SU-DHL-6 (cell line): ENCODE measurements around the gene IP6K2.

Experiments
- H2AFZ ChIP-seq: fragments of 200-600 bp; sonication (generic); 2 replicates; pipeline ENCODE4 v1.6.1; 2014; ENCODE audit warnings: low read depth, mild to moderate bottlenecking, moderate library complexity, mixed read lengths, antibody characterized with exemption, low read length; ENCODE audit not compliant: severe bottlenecking
- H3F3A ChIP-seq: fragments of 200-600 bp; shearing (Covaris generic); 2 replicates; pipeline ENCODE4 v1.6.0; 2016; ENCODE audit warnings: antibody characterized with exemption, mild to moderate bottlenecking; ENCODE audit not compliant: insufficient read depth
- H3K27ac ChIP-seq: fragments of 200-600 bp; sonication (generic); 2 replicates; pipeline ENCODE4 v1.5.1; 2016; ENCODE audit warnings: low read depth, mild to moderate bottlenecking, low read length, moderate library complexity, mixed read lengths
- H3K27me3 ChIP-seq: fragments of 200-600 bp; sonication (generic), shearing (Covaris generic); 2 replicates; pipeline ENCODE4 v1.6.0; 2014; ENCODE audit warnings: mild to moderate bottlenecking, low read length
- H3K36me3 ChIP-seq: fragments of 200-600 bp; sonication (generic); 2 replicates; pipeline ENCODE4 v1.6.1; 2014; ENCODE audit warnings: mild to moderate bottlenecking, low read length, mixed read lengths
- H3K4me2 ChIP-seq: fragments of 300-600, 200-600 bp; shearing (Covaris generic), sonication (generic); 2 replicates; pipeline ENCODE4 v1.6.0; 2014; ENCODE audit warnings: low read length, low read depth, mild to moderate bottlenecking; ENCODE audit not compliant: poor library complexity, severe bottlenecking
- H3K4me3 ChIP-seq: fragments of 200-600 bp; sonication (generic); 2 replicates; pipeline ENCODE4 v1.5.1; 2014; ENCODE audit warnings: antibody characterized with exemption, low read length, mild to moderate bottlenecking, mixed read lengths; ENCODE audit not compliant: insufficient read depth, poor library complexity, severe bottlenecking
- H3K79me2 ChIP-seq: fragments of 200-600 bp; sonication (generic); 2 replicates; pipeline ENCODE4 v1.6.1; 2014; ENCODE audit warnings: mild to moderate bottlenecking, low read length, moderate library complexity; ENCODE audit not compliant: insufficient read depth
- H3K9ac ChIP-seq: fragments of 200-600 bp; sonication (generic); 2 replicates; pipeline ENCODE4 v1.7.0; 2014; ENCODE audit warnings: mild to moderate bottlenecking, low read length
- H3K9me2 ChIP-seq: fragments of 200-600 bp; sonication (generic); replicated peaks from 2 replicates; pipeline ENCODE4 v1.6.1; 2014; ENCODE audit warnings: low read length; ENCODE audit not compliant: insufficient read depth
- H3K9me3 ChIP-seq: fragments of 200-600 bp; sonication (generic); 2 replicates; pipeline ENCODE4 v1.6.1; 2014; ENCODE audit warnings: low read length, mixed read lengths; ENCODE audit not compliant: insufficient read depth
- H4K20me1 ChIP-seq: fragments of 200-600 bp; sonication (generic); 2 replicates; pipeline ENCODE4 v1.6.1; 2014; ENCODE audit warnings: low read depth, mild to moderate bottlenecking, antibody characterized with exemption, low read length, moderate library complexity, mixed read lengths
- EZH2phosphoT487 ChIP-seq: fragments of 200-600 bp; sonication (generic), shearing (Covaris generic); conservative IDR thresholded peaks from 2 replicates; pipeline ENCODE4 v1.6.1; 2018; ENCODE audit warnings: mild to moderate bottlenecking, antibody characterized with exemption, low read length, moderate library complexity, mixed read lengths
- TF ChIP-seq, protein P1 (sequence below): fragments of 200-600 bp; sonication (generic); IDR thresholded peaks from one replicate; pipeline ENCODE4 v1.5.1; 2017; ENCODE audit warnings: antibody characterized with exemption, mild to moderate bottlenecking, low read length, moderate library complexity; ENCODE audit not compliant: insufficient read depth, poor library complexity, severe bottlenecking

The IP6K2 gene

DNA sequence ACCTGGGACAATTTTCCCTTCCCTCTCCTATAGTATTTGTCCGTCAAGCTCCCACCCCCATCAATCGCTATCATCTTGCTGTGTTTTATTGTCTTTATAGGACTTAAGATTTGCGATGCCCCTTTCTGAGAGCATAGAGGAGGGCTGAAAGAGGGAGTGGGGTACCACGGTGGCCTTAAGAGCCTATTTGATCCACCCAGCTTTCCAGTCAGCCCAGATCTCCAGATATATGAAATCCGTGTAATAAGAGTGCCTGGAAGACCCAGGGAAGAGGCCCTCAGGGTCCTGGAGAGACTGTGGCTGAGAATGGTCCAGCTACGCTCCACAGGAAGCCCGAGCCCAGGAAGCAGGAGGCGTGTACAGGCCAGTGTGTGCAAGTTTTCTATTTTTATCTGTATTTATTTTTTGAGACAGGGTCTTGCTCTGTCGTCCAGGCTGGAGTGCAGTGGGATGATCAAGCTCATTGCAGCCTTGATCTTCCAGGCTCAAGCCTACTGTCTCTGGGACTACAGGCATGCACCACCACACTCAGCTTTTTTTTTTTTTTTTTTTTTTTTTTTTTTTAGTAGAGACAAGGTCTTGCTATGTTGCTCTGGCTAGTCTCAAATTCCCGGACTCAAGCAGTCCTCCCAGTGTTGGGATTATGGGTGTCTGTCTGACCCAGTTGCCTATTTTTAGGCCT lies 30.3 kb downstream of the IP6K2 start:
- Histone ChIP-seq H3K9me3 (no peaks in the 10 kb centered on the region), H3K9me2 (no peaks in the 10 kb centered on the region), H3K79me2 (peaks cover 26% of the 10 kb centered on the region), H2AFZ (peak overlapping the region; percentile 81), H3K36me3 (peaks cover 6% of the 10 kb centered on the region; the same call in 1 of the 2 replicates), H4K20me1 (0 out of 2 replicates have a peak, but pooled peaks cover 3% of the 10 kb centered on the region), H3K9ac (peak overlapping the region; percentile 95), H3F3A (peaks cover 26% of the 10 kb centered on the region), H3K27me3 (no peaks in the 10 kb centered on the region), H3K27ac (peak overlapping the region; percentile 91), H3K4me3 (no peak overlapping the region), H3K4me2 (peak overlapping the region; percentile 90)
- no peak for TF ChIP-seq EZH2phosphoT487
- TF ChIP-seq, protein P1, sequence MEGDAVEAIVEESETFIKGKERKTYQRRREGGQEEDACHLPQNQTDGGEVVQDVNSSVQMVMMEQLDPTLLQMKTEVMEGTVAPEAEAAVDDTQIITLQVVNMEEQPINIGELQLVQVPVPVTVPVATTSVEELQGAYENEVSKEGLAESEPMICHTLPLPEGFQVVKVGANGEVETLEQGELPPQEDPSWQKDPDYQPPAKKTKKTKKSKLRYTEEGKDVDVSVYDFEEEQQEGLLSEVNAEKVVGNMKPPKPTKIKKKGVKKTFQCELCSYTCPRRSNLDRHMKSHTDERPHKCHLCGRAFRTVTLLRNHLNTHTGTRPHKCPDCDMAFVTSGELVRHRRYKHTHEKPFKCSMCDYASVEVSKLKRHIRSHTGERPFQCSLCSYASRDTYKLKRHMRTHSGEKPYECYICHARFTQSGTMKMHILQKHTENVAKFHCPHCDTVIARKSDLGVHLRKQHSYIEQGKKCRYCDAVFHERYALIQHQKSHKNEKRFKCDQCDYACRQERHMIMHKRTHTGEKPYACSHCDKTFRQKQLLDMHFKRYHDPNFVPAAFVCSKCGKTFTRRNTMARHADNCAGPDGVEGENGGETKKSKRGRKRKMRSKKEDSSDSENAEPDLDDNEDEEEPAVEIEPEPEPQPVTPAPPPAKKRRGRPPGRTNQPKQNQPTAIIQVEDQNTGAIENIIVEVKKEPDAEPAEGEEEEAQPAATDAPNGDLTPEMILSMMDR, result no peak

DNA sequence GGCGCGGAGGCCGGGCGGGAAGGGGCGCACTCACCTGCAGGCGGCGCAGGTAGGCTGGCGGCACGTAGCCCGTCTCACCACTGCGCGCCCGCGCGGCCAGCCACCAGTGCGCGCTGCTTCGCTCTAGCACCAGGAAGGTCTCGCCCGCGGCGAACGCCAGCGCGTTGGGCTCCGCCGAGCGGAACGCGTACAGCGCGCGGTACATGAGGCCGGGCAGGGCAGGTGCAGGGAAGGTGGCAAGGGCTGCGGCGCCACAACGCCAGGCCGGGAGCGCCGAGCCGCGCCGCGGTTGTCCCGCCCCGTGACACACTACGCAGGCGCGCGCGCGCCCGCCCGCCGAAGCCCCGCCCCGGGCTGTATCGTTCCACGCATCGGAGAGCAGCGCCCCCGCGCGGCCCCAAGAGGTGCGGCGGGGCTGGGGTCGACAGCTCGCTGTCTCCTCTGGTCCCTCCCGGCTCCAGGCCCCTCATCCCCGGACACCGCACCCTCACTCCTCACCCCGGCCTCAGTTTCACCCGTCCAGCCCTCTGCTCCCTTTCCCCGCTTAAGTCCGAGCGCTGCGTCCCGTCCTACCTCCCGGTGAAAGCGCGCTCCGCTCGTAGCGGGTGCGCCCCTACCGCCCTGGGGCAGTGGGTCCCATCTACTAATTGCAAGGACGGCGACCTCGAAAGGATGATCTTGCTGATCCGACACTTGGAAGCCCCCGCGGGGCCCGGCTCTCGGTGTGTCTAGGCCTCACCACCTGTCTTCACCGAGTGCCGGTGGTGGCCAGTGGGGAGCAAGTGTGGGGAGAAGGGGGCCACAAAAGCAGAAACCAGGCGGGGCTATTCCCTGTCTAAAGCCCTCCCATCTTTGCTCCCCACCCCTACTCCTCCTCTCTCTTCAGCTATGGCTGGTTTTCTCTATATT lies 31.2 kb downstream of the IP6K2 start, which contains the start of gene NCKIPSD:
Gene NCKIPSD, minus strand, starts transcription at position 313 of the 909 bp plus-strand sequence. Its CDS starts 108 bp downstream, at position 205.
- H3K4me3 ChIP-seq, result peak within 1 kb of the TSS; percentile 97
- H3K36me3 ChIP-seq, result peaks cover under 1% of the 10 kb centered on the region; the same call in 1 of the 2 replicates
- TF ChIP-seq, protein P1, result peak; percentile 47
- TF ChIP-seq EZH2phosphoT487, result no peak

DNA sequence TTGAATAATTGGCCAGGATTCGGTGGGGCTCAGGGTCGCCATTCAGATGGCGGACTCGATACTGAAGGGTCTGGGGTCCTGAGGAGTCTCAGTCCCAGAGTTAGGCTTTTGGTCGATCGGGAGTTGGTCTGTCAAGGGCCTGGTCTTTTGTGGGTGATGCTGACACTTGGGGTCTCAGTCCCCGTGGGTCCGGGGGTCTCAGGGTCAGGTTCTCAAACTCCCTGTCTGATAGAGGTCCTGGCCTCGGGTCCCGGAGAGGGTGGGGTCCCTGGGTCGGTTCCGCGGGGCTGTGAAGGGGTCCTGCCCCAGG lies 31.8 kb downstream of the IP6K2 start:
- no peaks in the 10 kb centered on the region for H3K9me2 ChIP-seq
- H3K27ac ChIP-seq, result peak overlapping the region; percentile 91
- peaks cover 26% of the 10 kb centered on the region for H3K79me2 ChIP-seq
- H3K9me3 ChIP-seq, result no peaks in the 10 kb centered on the region
- TF ChIP-seq, protein P1, result no peak
- no peak for TF ChIP-seq EZH2phosphoT487
- peak overlapping the region; percentile 97 for H3K4me3 ChIP-seq
- peak overlapping the region; percentile 90 for H3K4me2 ChIP-seq
- peak overlapping the region; percentile 58 for H2AFZ ChIP-seq
- H4K20me1 ChIP-seq, result no peaks in the 10 kb centered on the region
- peaks cover 26% of the 10 kb centered on the region for H3F3A ChIP-seq
- H3K27me3 ChIP-seq, result no peaks in the 10 kb centered on the region
- no peaks in the 10 kb centered on the region for H3K36me3 ChIP-seq
- H3K9ac ChIP-seq, result peak overlapping the region; percentile 95

More for the DNA sequence above, 31.2 kb downstream of the IP6K2 start, which contains the start of gene NCKIPSD:
- Histone ChIP-seq H3F3A (peaks cover 26% of the 10 kb centered on the region), H3K4me2 (peak within 1 kb of the TSS; percentile 90), H3K9me3 (no peaks in the 10 kb centered on the region), H3K9ac (peak within 1 kb of the TSS; percentile 95), H3K79me2 (peaks cover 26% of the 10 kb centered on the region), H3K27me3 (no peaks in the 10 kb centered on the region), H3K9me2 (no peaks in the 10 kb centered on the region), H3K27ac (peak within 1 kb of the TSS; percentile 91), H4K20me1 (no peaks in the 10 kb centered on the region), H2AFZ (peak within 1 kb of the TSS; percentile 81)
